ENCODE data around the gene SLC25A23. TPM values are rescaled to one million over a fixed set of nuclear protein-coding genes. Genes with fewer than 3 reads are reported as not detected.
A peak's percentile ranks its signal among the peaks of the same experiment; 100 is the strongest.

SLC25A23 gene
- total and polyA plus RNA-seq, 9 of the 15 experiments (the other 6 are each of a cell fraction or from before 2014, with no cell fraction given): 6.1 to 72.0 (median 26.6) TPM

DNA sequence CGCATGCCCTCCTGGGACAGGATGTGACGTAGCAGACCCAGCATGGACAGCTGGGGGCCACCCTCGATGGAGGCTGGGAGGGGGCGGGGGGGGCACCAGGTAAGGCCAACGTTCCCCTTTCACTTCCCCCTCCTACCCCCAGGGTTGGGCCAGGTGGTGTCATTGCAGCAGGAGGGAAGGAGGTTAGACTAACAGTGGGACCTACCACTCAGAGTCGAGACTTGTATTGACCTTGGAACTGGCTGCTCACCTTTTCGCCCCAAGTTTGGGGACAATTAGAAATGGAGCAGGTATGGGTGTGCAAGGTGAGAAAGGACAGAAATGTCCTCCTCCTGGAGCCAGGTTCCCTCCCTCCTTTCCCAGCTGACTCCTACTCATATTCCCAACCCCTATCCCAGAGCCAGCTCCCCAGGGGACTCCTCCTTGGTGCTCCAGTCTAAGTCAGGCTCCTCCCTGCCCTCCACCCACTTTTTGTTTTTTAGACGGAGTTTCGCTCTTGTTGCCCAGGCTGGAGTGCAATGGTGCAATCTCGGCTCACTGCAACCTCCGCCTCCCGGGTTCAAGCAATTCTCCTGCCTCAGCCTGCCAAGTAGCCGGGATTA lies 17.4 kb downstream of the SLC25A23 start:
- 82% methylated on average over 8 of the region's 13 CpGs for WGBS (ENCODE audit: insufficient coverage, low coverage, missing lambda C conversion rate)
- no TSS peak for BruUV-seq (replicated peaks)
- Histone ChIP-seq H3K79me2 (ENCODE audit: control insufficient read depth, insufficient read depth, low read length) (no peaks in the 10 kb centered on the region), H4K20me1 (replicated peaks; ENCODE audit: control insufficient read depth, insufficient read depth, low read length) (no peaks in the 10 kb centered on the region), H3K4me1 (replicated peaks in 1 of 2; ENCODE audit: control insufficient read depth in 2 of 2, insufficient read depth in 2 of 2, low read length in 2 of 2) (no peaks in the 10 kb centered on the region; a peak in 1 of 5 replicates), H3K9ac (ENCODE audit: insufficient read depth in 1 of 2, low read depth in 2 of 2, low read length in 2 of 2) (no peak overlapping the region), H3K9me1 (ENCODE audit: control insufficient read depth, insufficient read depth, low read length) (no peaks in the 10 kb centered on the region), H3K27me3 (ENCODE audit: control insufficient read depth in 2 of 2, insufficient read depth in 2 of 2, low read length in 2 of 2) (no peaks in the 10 kb centered on the region), H3K4me2 (ENCODE audit: insufficient read depth, low read length) (no peak overlapping the region), H3K27ac (ENCODE audit: extremely low read depth, low read depth, low read length) (no peak overlapping the region), H3K4me3 (no peak overlapping the region), H3K36me3 (ENCODE audit: control insufficient read depth, insufficient read depth, low read length) (peaks cover 5% of the 10 kb centered on the region; the same call in 1 of the 3 replicates), H3K9me3 (replicated peaks; ENCODE audit: control insufficient read depth, insufficient read depth, low read depth, low read length) (no peaks in the 10 kb centered on the region), H2AFZ (ENCODE audit: low read depth, low read length) (no peak overlapping the region)
- intact Hi-C loops (cut with micrococcal nuclease) (no loop called here), in situ Hi-C loops (cut with MboI) (no loop called here)
- CTCF ChIA-PET (ENCODE audit: low intra/inter-chr PET ratio): no interaction called here
- ATAC-seq (no peak), FAIRE-seq (no peak), DNase-seq (ENCODE audit: extremely low read depth in 1 of 4, low spot score in 3 of 4) (no peak)
- peak; percentile 66; the same call in 1 of the 2 replicates for TF ChIP-seq BCOR (IDR thresholded peaks at IDR 0.05)
- no peak for TF ChIP-seq SMAD3 (CRISPR knock-in tag; conservative IDR thresholded peaks at IDR 0.05)
- TF ChIP-seq NR1H2 (CRISPR knock-in tag; IDR thresholded peaks at IDR 0.05): no peak
- TF ChIP-seq ZNF830 (CRISPR knock-in tag; IDR thresholded peaks at IDR 0.05): no peak
- TF ChIP-seq MXI1 (IDR thresholded peaks at IDR 0.05; ENCODE audit: low read depth, low read length): no peak
- TF ChIP-seq ZNF263 (CRISPR knock-in tag; IDR thresholded peaks at IDR 0.05; ENCODE audit: borderline replicate concordance): peak; percentile 57; the same call in 1 of the 2 replicates
- TF ChIP-seq RBM25 (IDR thresholded peaks at IDR 0.05; ENCODE audit: low read depth, low read length, severe bottlenecking): peak; percentile 32
- POLR2A ChIA-PET: no interaction called here

DNA sequence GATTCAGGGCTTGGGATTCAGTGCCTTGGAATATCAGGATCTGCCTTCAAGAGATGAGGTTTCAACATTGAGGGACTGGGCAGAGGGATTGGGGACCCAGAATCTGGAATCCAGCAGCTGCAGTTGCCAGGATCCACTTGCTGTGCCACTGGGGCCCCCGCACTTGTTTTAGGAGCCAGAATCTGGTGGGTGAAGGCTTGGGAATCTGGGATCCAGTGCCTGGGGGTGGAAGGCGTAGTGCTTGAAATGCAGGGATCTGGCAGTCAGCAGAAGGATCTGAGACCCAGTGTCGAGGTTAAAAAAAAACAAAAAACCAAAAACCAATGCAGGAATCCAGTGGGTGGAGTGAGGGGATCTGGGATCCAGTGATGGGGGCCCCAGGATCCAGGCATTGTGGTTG lies 18.7 kb downstream of the SLC25A23 start:
- H4K20me1 ChIP-seq (replicated peaks; ENCODE audit: control insufficient read depth, insufficient read depth, low read length): no peaks in the 10 kb centered on the region
- FAIRE-seq (no peak), ATAC-seq (no peak), DNase-seq (ENCODE audit: extremely low read depth in 1 of 4, low spot score in 3 of 4) (no peak)
- no peaks in the 10 kb centered on the region for H3K9me3 ChIP-seq (replicated peaks; ENCODE audit: control insufficient read depth, insufficient read depth, low read depth, low read length)
- peaks cover 5% of the 10 kb centered on the region; the same call in 2 of the 3 replicates for H3K36me3 ChIP-seq (ENCODE audit: control insufficient read depth, insufficient read depth, low read length)
- no peaks in the 10 kb centered on the region; a peak in 1 of 5 replicates for H3K4me1 ChIP-seq (replicated peaks in 1 of 2; ENCODE audit: control insufficient read depth in 2 of 2, insufficient read depth in 2 of 2, low read length in 2 of 2)
- no peaks in the 10 kb centered on the region for H3K27me3 ChIP-seq (ENCODE audit: control insufficient read depth in 2 of 2, insufficient read depth in 2 of 2, low read length in 2 of 2)
- POLR2A ChIA-PET: no interaction called here
- no peak overlapping the region for H3K4me3 ChIP-seq
- in situ Hi-C loops (cut with MboI): no loop called here
- H3K9me1 ChIP-seq (ENCODE audit: control insufficient read depth, insufficient read depth, low read length): no peaks in the 10 kb centered on the region
- 67% methylated on average over 3 of the region's 3 CpGs for WGBS (ENCODE audit: insufficient coverage, low coverage, missing lambda C conversion rate)
- H3K9ac ChIP-seq (ENCODE audit: insufficient read depth in 1 of 2, low read depth in 2 of 2, low read length in 2 of 2): no peak overlapping the region
- no TSS peak for BruUV-seq (replicated peaks)
- H3K27ac ChIP-seq (ENCODE audit: extremely low read depth, low read depth, low read length): no peak overlapping the region
- no peaks in the 10 kb centered on the region for H3K79me2 ChIP-seq (ENCODE audit: control insufficient read depth, insufficient read depth, low read length)
- no peak overlapping the region for H3K4me2 ChIP-seq (ENCODE audit: insufficient read depth, low read length)
- CTCF ChIA-PET (ENCODE audit: low intra/inter-chr PET ratio): no interaction called here
- TF ChIP-seq, protein P1, sequence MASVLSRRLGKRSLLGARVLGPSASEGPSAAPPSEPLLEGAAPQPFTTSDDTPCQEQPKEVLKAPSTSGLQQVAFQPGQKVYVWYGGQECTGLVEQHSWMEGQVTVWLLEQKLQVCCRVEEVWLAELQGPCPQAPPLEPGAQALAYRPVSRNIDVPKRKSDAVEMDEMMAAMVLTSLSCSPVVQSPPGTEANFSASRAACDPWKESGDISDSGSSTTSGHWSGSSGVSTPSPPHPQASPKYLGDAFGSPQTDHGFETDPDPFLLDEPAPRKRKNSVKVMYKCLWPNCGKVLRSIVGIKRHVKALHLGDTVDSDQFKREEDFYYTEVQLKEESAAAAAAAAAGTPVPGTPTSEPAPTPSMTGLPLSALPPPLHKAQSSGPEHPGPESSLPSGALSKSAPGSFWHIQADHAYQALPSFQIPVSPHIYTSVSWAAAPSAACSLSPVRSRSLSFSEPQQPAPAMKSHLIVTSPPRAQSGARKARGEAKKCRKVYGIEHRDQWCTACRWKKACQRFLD (CRISPR knock-in tag; IDR thresholded peaks at IDR 0.05): no peak
- TF ChIP-seq BCL6 (CRISPR knock-in tag; IDR thresholded peaks at IDR 0.05): no peak
- no peak for TF ChIP-seq PPARD (CRISPR knock-in tag; IDR thresholded peaks at IDR 0.05)
- no peak for TF ChIP-seq ZNF445 (CRISPR knock-in tag; IDR thresholded peaks at IDR 0.05; ENCODE audit: low read depth)
- TF ChIP-seq PYGO2 (tag; IDR thresholded peaks at IDR 0.05): no peak
- no peak for TF ChIP-seq ZNF184 (CRISPR knock-in tag; IDR thresholded peaks at IDR 0.05)
- no peak overlapping the region for H2AFZ ChIP-seq (ENCODE audit: low read depth, low read length)
- intact Hi-C loops (cut with micrococcal nuclease): no loop called here

Data from K562 (cell line).